IPS-15b (cell line): ENCODE measurements around the gene KCNS3.

Experiments used
- H3K27me3 ChIP-seq: one replicate; pipeline ENCODE4 v1.6.1; 2013; ENCODE audit warnings: low read length; ENCODE audit not compliant: control insufficient read depth, insufficient read depth
- H3K36me3 ChIP-seq: one replicate; pipeline ENCODE4 v1.6.1; 2013; ENCODE audit warnings: low read length; ENCODE audit not compliant: control insufficient read depth, insufficient read depth
- H3K4me1 ChIP-seq: one replicate; pipeline ENCODE4 v1.6.1; 2013; ENCODE audit warnings: mild to moderate bottlenecking, low read length; ENCODE audit not compliant: control insufficient read depth, insufficient read depth
- H3K4me3 ChIP-seq: one replicate; pipeline ENCODE4 v1.5.1; 2013; ENCODE audit warnings: low read depth, low read length
- H3K9ac ChIP-seq: one replicate; pipeline ENCODE4 v1.6.1; 2013; ENCODE audit warnings: low read depth, mild to moderate bottlenecking, low read length
- H3K9me3 ChIP-seq: one replicate; pipeline ENCODE4 v1.6.1; 2013; ENCODE audit warnings: mild to moderate bottlenecking, low read length; ENCODE audit not compliant: control insufficient read depth, insufficient read depth

The KCNS3 gene

GRCh38 chr2:17879913-17880274 is 1.4 kb downstream of the KCNS3 start:
- Histone ChIP-seq H3K36me3 (no peaks in the 10 kb centered on the region), H3K27me3 (peaks cover 28% of the 10 kb centered on the region), H3K9ac (peak overlapping the region; percentile 54), H3K9me3 (no peaks in the 10 kb centered on the region), H3K4me1 (peaks cover 21% of the 10 kb centered on the region), H3K4me3 (peak overlapping the region; percentile 87)

DNA sequence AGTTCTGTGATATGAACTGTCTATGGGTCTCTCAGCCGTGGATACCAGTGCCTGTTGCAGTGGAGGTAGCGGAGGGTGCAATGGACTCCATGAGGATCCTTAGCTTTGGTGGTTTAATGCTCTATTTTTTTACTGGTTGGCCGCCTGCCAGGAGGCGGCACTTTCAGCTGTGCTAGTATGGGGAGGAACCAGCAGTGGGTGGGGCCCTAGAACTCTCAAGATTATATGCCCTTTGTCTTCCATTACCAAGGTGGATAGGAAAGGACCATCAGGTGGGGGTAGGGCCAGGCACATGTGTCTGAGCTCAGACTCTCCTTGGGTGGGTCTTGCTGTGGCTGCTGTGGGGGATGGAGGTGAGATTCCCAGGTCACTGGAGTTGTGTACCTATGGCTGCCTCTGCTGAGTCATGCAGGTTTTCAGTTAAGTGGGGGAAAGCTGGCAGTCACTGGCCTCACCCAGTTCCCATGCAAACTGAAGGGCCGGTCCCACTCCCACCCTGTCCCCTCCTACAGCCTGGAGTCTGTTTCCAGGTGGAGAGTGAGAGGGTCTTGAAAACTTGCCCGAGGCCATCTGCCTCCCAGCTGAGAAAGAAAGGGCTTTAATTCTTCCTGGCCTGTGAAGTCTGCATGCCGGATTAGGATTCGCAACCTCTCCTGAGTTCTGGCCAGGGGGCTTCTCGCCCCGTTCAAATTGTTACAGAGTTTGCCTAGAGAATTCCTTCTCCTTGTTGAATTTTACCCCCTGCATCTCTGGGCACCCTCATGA is 14.5 kb downstream of the KCNS3 start:
- peak overlapping the region; percentile 12 for H3K9ac ChIP-seq
- H3K9me3 ChIP-seq, result no peaks in the 10 kb centered on the region
- H3K4me3 ChIP-seq, result peak overlapping the region; percentile 30

GRCh38 chr2:17894005-17894404 is 15.5 kb downstream of the KCNS3 start:
- Histone ChIP-seq H3K9ac (no peak overlapping the region), H3K36me3 (no peaks in the 10 kb centered on the region), H3K4me1 (peaks cover 8% of the 10 kb centered on the region), H3K4me3 (no peak overlapping the region), H3K9me3 (no peaks in the 10 kb centered on the region), H3K27me3 (no peaks in the 10 kb centered on the region)

More for the DNA sequence above, 14.5 kb downstream of the KCNS3 start:
- H3K36me3 ChIP-seq, result no peaks in the 10 kb centered on the region
- H3K27me3 ChIP-seq, result no peaks in the 10 kb centered on the region
- peaks cover 8% of the 10 kb centered on the region for H3K4me1 ChIP-seq

- no peak overlapping the region for H3K9ac ChIP-seq
- no peaks in the 10 kb centered on the region for H3K9me3 ChIP-seq
- peaks cover 9% of the 10 kb centered on the region for H3K4me1 ChIP-seq
These were observed 16.1 kb downstream of the KCNS3 start for GRCh38 chr2:17894556-17894955.

GRCh38 chr2:17899871-17900270 is 21.4 kb downstream of the KCNS3 start:
- peaks cover 8% of the 10 kb centered on the region for H3K4me1 ChIP-seq
- H3K9ac ChIP-seq, result no peak overlapping the region
- H3K36me3 ChIP-seq, result no peaks in the 10 kb centered on the region
- H3K4me3 ChIP-seq, result no peak overlapping the region
- no peaks in the 10 kb centered on the region for H3K27me3 ChIP-seq
- H3K9me3 ChIP-seq, result no peaks in the 10 kb centered on the region

More at GRCh38 chr2:17894556-17894955, 16.1 kb downstream of the KCNS3 start:
- Histone ChIP-seq H3K36me3 (no peaks in the 10 kb centered on the region), H3K27me3 (no peaks in the 10 kb centered on the region), H3K4me3 (no peak overlapping the region)

- Histone ChIP-seq H3K9ac (no peak overlapping the region), H3K4me3 (no peak overlapping the region), H3K27me3 (no peaks in the 10 kb centered on the region), H3K36me3 (no peaks in the 10 kb centered on the region), H3K9me3 (no peaks in the 10 kb centered on the region), H3K4me1 (peaks cover 8% of the 10 kb centered on the region)
These were observed 22.8 kb downstream of the KCNS3 start for GRCh38 chr2:17901246-17901645.

GRCh38 chr2:17910980-17911379 is 32.5 kb downstream of the KCNS3 start:
- H3K27me3 ChIP-seq, result no peaks in the 10 kb centered on the region
- no peak overlapping the region for H3K4me3 ChIP-seq
- H3K9me3 ChIP-seq, result no peaks in the 10 kb centered on the region
- H3K4me1 ChIP-seq, result peaks cover 16% of the 10 kb centered on the region
- no peak overlapping the region for H3K9ac ChIP-seq
- no peaks in the 10 kb centered on the region for H3K36me3 ChIP-seq

DNA sequence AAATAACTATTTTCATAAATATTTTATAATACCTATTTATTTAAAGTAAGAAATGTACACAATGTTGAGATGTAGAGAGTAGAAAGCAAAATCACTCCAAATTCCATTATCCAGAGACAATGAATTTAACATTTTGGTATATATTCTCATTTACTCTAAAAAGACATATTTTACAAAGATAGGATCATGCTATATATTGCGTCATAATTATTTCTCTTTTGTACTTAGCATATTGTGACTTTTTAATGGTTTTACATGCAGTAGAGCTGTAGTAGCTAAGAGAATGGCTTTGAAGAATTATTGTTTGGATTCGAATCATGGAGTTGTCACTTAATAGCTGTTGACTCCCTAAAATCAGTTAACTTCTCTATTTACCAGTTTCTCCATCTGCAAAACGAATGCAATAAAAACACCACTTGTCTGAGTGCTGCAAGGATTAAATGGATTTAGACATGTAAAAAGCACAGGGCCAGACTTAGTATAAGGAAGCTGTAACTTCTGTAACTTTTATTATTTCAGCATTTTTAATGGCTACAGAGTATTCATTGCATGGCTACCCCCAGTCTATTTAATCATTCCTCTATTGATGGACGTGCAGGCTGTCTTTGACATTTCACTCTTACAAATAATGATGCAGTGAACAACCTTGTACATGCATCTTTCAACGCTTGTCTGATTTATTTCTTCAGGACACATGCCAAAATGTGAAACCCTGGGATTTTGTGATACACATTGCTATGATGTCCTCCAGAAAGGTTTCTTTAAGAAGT is 33.2 kb downstream of the KCNS3 start:
- no peaks in the 10 kb centered on the region for H3K9me3 ChIP-seq
- no peaks in the 10 kb centered on the region for H3K36me3 ChIP-seq
- H3K9ac ChIP-seq, result no peak overlapping the region
- H3K4me1 ChIP-seq, result peaks cover 21% of the 10 kb centered on the region
- H3K27me3 ChIP-seq, result no peaks in the 10 kb centered on the region
- no peak overlapping the region for H3K4me3 ChIP-seq

DNA sequence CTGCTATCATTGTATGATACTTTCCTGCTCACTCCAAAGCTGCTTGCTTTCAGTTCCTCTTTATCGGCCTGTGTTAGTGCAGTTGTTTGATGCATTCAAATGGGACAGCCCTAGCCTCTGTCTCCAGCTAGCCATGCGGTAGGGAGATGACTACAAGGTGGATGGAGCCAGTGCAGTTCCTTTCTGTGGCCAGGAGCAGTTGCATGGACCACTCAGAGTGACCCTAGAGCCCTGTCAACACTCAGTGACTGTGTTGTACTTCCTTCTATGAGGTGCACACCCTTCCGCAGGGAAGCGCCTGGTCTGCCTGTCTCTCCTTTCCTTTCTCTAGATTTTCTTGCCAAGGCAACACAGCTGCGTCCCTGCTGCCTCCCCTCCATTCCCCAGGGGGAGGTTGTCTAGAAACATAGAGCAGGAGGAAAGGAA is 33.8 kb downstream of the KCNS3 start:
- Histone ChIP-seq H3K4me1 (peaks cover 23% of the 10 kb centered on the region), H3K36me3 (no peaks in the 10 kb centered on the region), H3K4me3 (no peak overlapping the region), H3K27me3 (no peaks in the 10 kb centered on the region), H3K9me3 (no peaks in the 10 kb centered on the region), H3K9ac (no peak overlapping the region)

GRCh38 chr2:17915099-17915498 is 36.6 kb downstream of the KCNS3 start:
- H3K36me3 ChIP-seq, result no peaks in the 10 kb centered on the region
- no peaks in the 10 kb centered on the region for H3K9me3 ChIP-seq
- H3K4me1 ChIP-seq, result peaks cover 23% of the 10 kb centered on the region
- H3K9ac ChIP-seq, result no peak overlapping the region
- no peak overlapping the region for H3K4me3 ChIP-seq
- H3K27me3 ChIP-seq, result no peaks in the 10 kb centered on the region

- Histone ChIP-seq H3K36me3 (no peaks in the 10 kb centered on the region), H3K4me1 (peaks cover 20% of the 10 kb centered on the region), H3K27me3 (no peaks in the 10 kb centered on the region), H3K9ac (no peak overlapping the region), H3K9me3 (no peaks in the 10 kb centered on the region), H3K4me3 (no peak overlapping the region)
These were observed 37.5 kb downstream of the KCNS3 start for GRCh38 chr2:17915811-17916518.
